NOMO-1 (cell line): Measurements from ENCODE around the gene USP34.
"Not testable (repeated sequence)": the region's sequence is repeated elsewhere in the genome, so short reads cannot be mapped to it uniquely, and the experiment has no call there.

Experiments used
- DNase-seq, 2 experiments: peaks; one replicate each; lab custom pipeline; 2025; ENCODE audit not compliant: unreplicated experiment in 2 of 2; lab: John Stamatoyannopoulos, UW

Gene USP34

GRCh38 chr2:61470965-61471904, at the start of gene USP34:
Gene USP34, minus strand, starts transcription at chr2:61471087. Its CDS starts 395 bp downstream, at chr2:61470692.
- peak; percentile 85 to 97 for DNase-seq

GRCh38 chr2:61520261-61520660, 49.4 kb upstream of the USP34 start:
- no peak for DNase-seq

GRCh38 chr2:61512768-61513398, 42.0 kb upstream of the USP34 start:
- DNase-seq: no peak

- no peak for DNase-seq
Observed at GRCh38 chr2:61510674-61511671, 40.1 kb upstream of the USP34 start.

- no peak for DNase-seq
Observed at GRCh38 chr2:61504949-61505348, 34.1 kb upstream of the USP34 start.

- DNase-seq: no peak
Observed at GRCh38 chr2:61499060-61499459, 28.2 kb upstream of the USP34 start.

- no peak for DNase-seq
Observed at GRCh38 chr2:61493523-61493942, 22.6 kb upstream of the USP34 start.

- DNase-seq: no peak
Observed at GRCh38 chr2:61492476-61492875, 21.6 kb upstream of the USP34 start.

GRCh38 chr2:61485281-61485680, 14.4 kb upstream of the USP34 start:
- no peak for DNase-seq

GRCh38 chr2:61478086-61478485, 7.2 kb upstream of the USP34 start:
- DNase-seq: no peak

GRCh38 chr2:61476929-61477589, 6.2 kb upstream of the USP34 start:
- not testable (repeated sequence) for DNase-seq

- DNase-seq: peak in 1 of 2 experiments; percentile 46
Observed at GRCh38 chr2:61471905-61472805, 1.3 kb upstream of the USP34 start.

- DNase-seq: peak; percentile 59 to 78
Observed at GRCh38 chr2:61470122-61470951, 550 bp downstream of the USP34 start.

GRCh38 chr2:61469424-61470121, 1.3 kb downstream of the USP34 start:
- peak; percentile 9 to 20 for DNase-seq

- DNase-seq: not testable (repeated sequence)
Observed at GRCh38 chr2:61468231-61468630, 2.7 kb downstream of the USP34 start.

- no peak for DNase-seq
Observed at GRCh38 chr2:61465045-61465444, 5.8 kb downstream of the USP34 start.

- no peak for DNase-seq
Observed at GRCh38 chr2:61463769-61464475, 7.0 kb downstream of the USP34 start.
